IMR-90 (cell line): ENCODE results near the gene YPEL4. TPM values are rescaled to one million over a fixed set of nuclear protein-coding genes. Genes with fewer than 3 reads are reported as not detected.

Source experiments
- ATAC-seq: fragments of 200-7000 bp; cut with Tn5 transposase; 2 replicates; pipeline ENCODE4 v1.9.1; 2020; ENCODE audit warnings: low read depth, mild to moderate bottlenecking, moderate library complexity
- BruUV-seq: library from RNA; stranded (reverse); fragments of 400-500 nt; replicated peaks from 2 replicates; lab custom pipeline; 2021; lab: Mats Ljungman, UMichigan
- CTCF ChIA-PET: fragments of 300-600 bp; formaldehyde crosslinking; extraction: SDS; loops from one replicate; lab custom pipeline; 2021; ENCODE audit warnings: antibody characterized with exemption; lab: Yijun Ruan, JAX
- POLR2A ChIA-PET: fragments of 300-600 bp; sonication (Branson Sonifier 250); formaldehyde crosslinking; loops from one replicate; lab custom pipeline; 2022; ENCODE audit warnings: antibody characterized with exemption; ENCODE audit not compliant: unreplicated experiment; lab: Charles Lee
- DNase-seq: peaks from one replicate; pipeline ENCODE4 v3.0.0; 2013
- H2AFZ ChIP-seq: replicated peaks from 2 replicates; pipeline ENCODE3; 2013; ENCODE audit warnings: low read length, mild to moderate bottlenecking; ENCODE audit not compliant: poor library complexity
- H2AK5ac ChIP-seq: 2 replicates; pipeline ENCODE4 v1.6.1; 2013; ENCODE audit warnings: low read depth, low read length, inconsistent platforms
- H2AK9ac ChIP-seq: replicated peaks from 2 replicates; pipeline ENCODE3; 2013; ENCODE audit warnings: mild to moderate bottlenecking, low read depth, low read length, moderate library complexity; ENCODE audit not compliant: poor library complexity
- H2BK120ac ChIP-seq: 2 replicates; pipeline ENCODE4 v1.6.1; 2013; ENCODE audit warnings: low read depth, low read length, inconsistent platforms
- H2BK15ac ChIP-seq: 3 replicates; pipeline ENCODE4 v1.6.1; 2013; ENCODE audit warnings: low read depth, low read length, inconsistent platforms
- H2BK20ac ChIP-seq: 2 replicates; pipeline ENCODE4 v1.6.1; 2013; ENCODE audit warnings: low read depth, mild to moderate bottlenecking, inconsistent platforms, low read length, moderate library complexity
- H2BK5ac ChIP-seq: 2 replicates; pipeline ENCODE4 v1.6.1; 2013; ENCODE audit warnings: mild to moderate bottlenecking, low read depth, low read length, inconsistent platforms; ENCODE audit not compliant: poor library complexity, severe bottlenecking
- H3K14ac ChIP-seq: replicated peaks from 2 replicates; pipeline ENCODE4 v1.6.1; 2013; ENCODE audit warnings: low read depth, low read length, inconsistent platforms
- H3K18ac ChIP-seq: 2 replicates; pipeline ENCODE4 v1.6.1; 2013; ENCODE audit warnings: low read depth, low read length, control low read depth
- H3K23ac ChIP-seq: 2 replicates; pipeline ENCODE4 v1.6.1; 2013; ENCODE audit warnings: low read depth, low read length, inconsistent platforms
- H3K27ac ChIP-seq: 2 replicates; pipeline ENCODE4 v1.5.1; 2013; ENCODE audit warnings: mild to moderate bottlenecking, control low read depth, low read length; ENCODE audit not compliant: insufficient read depth
- H3K27me3 ChIP-seq: 2 replicates; pipeline ENCODE4 v1.6.1; 2013; ENCODE audit warnings: low read length; ENCODE audit not compliant: control insufficient read depth, insufficient read depth
- H3K36me3 ChIP-seq: 2 replicates; pipeline ENCODE4 v1.6.1; 2013; ENCODE audit warnings: low read length, mixed read lengths; ENCODE audit not compliant: control insufficient read depth, insufficient read depth
- H3K4ac ChIP-seq: 2 replicates; pipeline ENCODE4 v1.6.1; 2013; ENCODE audit warnings: low read depth, low read length, inconsistent platforms
- H3K4me1 ChIP-seq: 2 replicates; pipeline ENCODE4 v1.6.1; 2013; ENCODE audit warnings: low read length, mixed read lengths; ENCODE audit not compliant: control insufficient read depth, insufficient read depth
- H3K4me2 ChIP-seq: 2 replicates; pipeline ENCODE4 v1.6.1; 2013; ENCODE audit warnings: low read depth, mild to moderate bottlenecking, control low read depth, low read length, moderate library complexity
- H3K4me3 ChIP-seq: 2 replicates; pipeline ENCODE4 v1.5.1; 2013; ENCODE audit warnings: low read depth, mild to moderate bottlenecking, control low read depth, low read length, moderate library complexity; ENCODE audit not compliant: insufficient read depth
- H3K56ac ChIP-seq: 2 replicates; pipeline ENCODE4 v1.6.1; 2013; ENCODE audit warnings: low read length, inconsistent platforms; ENCODE audit not compliant: insufficient read depth; ENCODE audit errors: extremely low read depth
- H3K79me1 ChIP-seq, 2 experiments: 2 replicates each; pipeline ENCODE4 v1.6.1; 2013; ENCODE audit warnings: low read length in 2 of 2, inconsistent platforms in 1 of 2, low read depth in 1 of 2
- H3K9ac ChIP-seq: 2 replicates; pipeline ENCODE4 v1.6.1; 2013; ENCODE audit warnings: low read depth, low read length, control low read depth
- H3K9me1 ChIP-seq: 2 replicates; pipeline ENCODE4 v1.6.1; 2013; ENCODE audit warnings: low read length, inconsistent platforms; ENCODE audit not compliant: insufficient read depth
- H3K9me3 ChIP-seq: 2 replicates; pipeline ENCODE4 v1.6.1; 2013; ENCODE audit warnings: low read length; ENCODE audit not compliant: control insufficient read depth, insufficient read depth
- H4K20me1 ChIP-seq: 2 replicates; pipeline ENCODE4 v1.6.1; 2013; ENCODE audit warnings: low read length, inconsistent platforms; ENCODE audit not compliant: insufficient read depth
- H4K5ac ChIP-seq: 2 replicates; pipeline ENCODE4 v1.6.1; 2013; ENCODE audit warnings: mild to moderate bottlenecking, low read depth, low read length, control low read depth
- H4K8ac ChIP-seq, 2 experiments: 2 replicates each; pipeline ENCODE4 v1.6.1; 2013; ENCODE audit warnings: low read depth in 2 of 2, low read length in 2 of 2, control low read depth in 1 of 2, inconsistent platforms in 1 of 2
- H4K91ac ChIP-seq: 2 replicates; pipeline ENCODE4 v1.6.1; 2013; ENCODE audit warnings: low read depth, low read length, inconsistent platforms; ENCODE audit not compliant: insufficient read depth
- BHLHE40 ChIP-seq: fragments of 150-350 bp; IDR thresholded peaks from 2 replicates; pipeline ENCODE4 v1.6.1; 2016; ENCODE audit warnings: mild to moderate bottlenecking, low read depth, low read length
- CHD1 ChIP-seq: IDR thresholded peaks from 2 replicates; pipeline ENCODE4 v1.6.1; 2012; ENCODE audit warnings: low read depth, low read length, improper control_type of control experiment
- FOS ChIP-seq: fragments of 150-350 bp; IDR thresholded peaks from 2 replicates; pipeline ENCODE4 v1.6.1; 2016; ENCODE audit warnings: low read depth, low read length
- MAFK ChIP-seq: IDR thresholded peaks from 2 replicates; pipeline ENCODE4 v1.6.1; 2012; ENCODE audit warnings: low read depth, low read length, improper control_type of control experiment
- POLR2A ChIP-seq: IDR thresholded peaks from 2 replicates; pipeline ENCODE4 v1.6.1; 2012; ENCODE audit warnings: mild to moderate bottlenecking, low read depth, low read length
- RAD21 ChIP-seq: IDR thresholded peaks from 2 replicates; pipeline ENCODE4 v1.6.1; 2012; ENCODE audit warnings: low read length, improper control_type of control experiment
- RCOR1 ChIP-seq: IDR thresholded peaks from 2 replicates; pipeline ENCODE4 v1.6.1; 2012; ENCODE audit warnings: mild to moderate bottlenecking, low read length, improper control_type of control experiment; ENCODE audit not compliant: insufficient replicate concordance
- RFX5 ChIP-seq: IDR thresholded peaks from 2 replicates; pipeline ENCODE4 v1.8.0; 2012; ENCODE audit warnings: low read depth, mild to moderate bottlenecking, low read length, moderate library complexity
- dilution Hi-C: fragments of 300-500 bp; cut with HindIII; formaldehyde crosslinking; loops from one replicate; pipeline ENCODE4 v1.14.3; 2018; ENCODE audit warnings: low sequenced_read_pairs; ENCODE audit not compliant: unreplicated experiment
- in situ Hi-C: fragments of 300-500 bp; cut with MboI; formaldehyde crosslinking; loops from 3 replicates; pipeline ENCODE4 v1.14.3; 2019; ENCODE audit warnings: low sequenced_read_pairs, inconsistent platforms, mixed read lengths
- intact Hi-C: fragments of 100-400 bp; cut with micrococcal nuclease; formaldehyde crosslinking; loops from 2 replicates; pipeline ENCODE4 v1.10.0; 2022
- polyA plus RNA-seq, 3 experiments: library from polyadenylated mRNA; depleted of rRNA; stranded (reverse); fragments of >200 nt; gene quantifications; 2 replicates each; pipeline ENCODE4 v1.2.3, GENCODE V29; 2012; ENCODE audit warnings: low replicate concordance in 1 of 3
- total RNA-seq: library from RNA; depleted of rRNA; stranded (reverse); fragments of >200 nt; gene quantifications from 2 replicates; pipeline ENCODE4 v1.2.3, GENCODE V29; 2012
- TF ChIP-seq, protein P1 (sequence below): conservative IDR thresholded peaks from 2 replicates; pipeline ENCODE4 v1.5.1; 2012; ENCODE audit warnings: mild to moderate bottlenecking, low read depth, low read length, improper control_type of control experiment
- TF ChIP-seq, protein P2 (sequence below): fragments of 150-350 bp; IDR thresholded peaks from 2 replicates; pipeline ENCODE4 v1.6.1; 2016; ENCODE audit warnings: low read depth, mild to moderate bottlenecking, low read length, moderate library complexity, borderline replicate concordance
- TF ChIP-seq, protein P3 (sequence below): fragments of 150-350 bp; IDR thresholded peaks from 2 replicates; pipeline ENCODE4 v1.6.1; 2017; ENCODE audit warnings: mild to moderate bottlenecking, antibody characterized with exemption, low read length, low read depth

The YPEL4 gene
- total and polyA plus RNA-seq, 2 of the 4 experiments (the other 2 are of a cell fraction) = 0.18 to 0.79 TPM

DNA sequence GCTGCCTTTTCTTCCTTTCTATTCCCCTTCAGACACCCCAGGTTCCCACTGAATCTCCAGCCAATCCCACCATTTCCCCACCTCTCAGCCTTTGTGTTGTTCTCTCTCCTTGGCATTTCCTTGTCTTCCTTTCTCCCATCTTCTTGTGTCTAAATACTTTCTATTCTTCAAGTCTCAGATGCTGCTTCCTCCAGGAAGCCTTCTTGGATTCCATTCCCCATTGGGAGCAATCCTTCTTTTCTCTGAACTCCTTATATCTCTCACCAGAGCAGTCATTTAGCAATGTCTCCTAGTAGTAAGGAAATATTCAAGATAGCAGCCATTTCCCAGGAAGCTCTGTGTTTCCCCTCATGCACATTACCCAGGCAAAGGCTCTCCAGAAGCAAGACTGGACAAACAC is 15.4 kb downstream of the YPEL4 start:
- no peak overlapping the region for H3K9ac ChIP-seq
- no peak overlapping the region for H2BK120ac ChIP-seq
- H3K4me3 ChIP-seq = no peak overlapping the region
- H3K79me1 ChIP-seq = peaks cover 3 to 14% of the 10 kb centered on the region in 2 experiments; a peak in 3 of 4 replicates
- H4K91ac ChIP-seq = no peak overlapping the region
- no peak overlapping the region for H3K27ac ChIP-seq
- 0 out of 2 replicates have a peak, but pooled peaks cover 4% of the 10 kb centered on the region for H4K20me1 ChIP-seq
- no peak overlapping the region for H2BK5ac ChIP-seq
- in situ Hi-C loops = no loop called here
- H2AFZ ChIP-seq = no peak overlapping the region
- intact Hi-C loops = no loop called here
- no peak overlapping the region for H3K4ac ChIP-seq
- no peak overlapping the region for H2BK20ac ChIP-seq
- H3K14ac ChIP-seq = no peak overlapping the region
- H3K9me1 ChIP-seq = peaks cover 6% of the 10 kb centered on the region
- no peaks in the 10 kb centered on the region for H3K9me3 ChIP-seq
- dilution Hi-C loops = no loop called here
- TF ChIP-seq, protein P1, sequence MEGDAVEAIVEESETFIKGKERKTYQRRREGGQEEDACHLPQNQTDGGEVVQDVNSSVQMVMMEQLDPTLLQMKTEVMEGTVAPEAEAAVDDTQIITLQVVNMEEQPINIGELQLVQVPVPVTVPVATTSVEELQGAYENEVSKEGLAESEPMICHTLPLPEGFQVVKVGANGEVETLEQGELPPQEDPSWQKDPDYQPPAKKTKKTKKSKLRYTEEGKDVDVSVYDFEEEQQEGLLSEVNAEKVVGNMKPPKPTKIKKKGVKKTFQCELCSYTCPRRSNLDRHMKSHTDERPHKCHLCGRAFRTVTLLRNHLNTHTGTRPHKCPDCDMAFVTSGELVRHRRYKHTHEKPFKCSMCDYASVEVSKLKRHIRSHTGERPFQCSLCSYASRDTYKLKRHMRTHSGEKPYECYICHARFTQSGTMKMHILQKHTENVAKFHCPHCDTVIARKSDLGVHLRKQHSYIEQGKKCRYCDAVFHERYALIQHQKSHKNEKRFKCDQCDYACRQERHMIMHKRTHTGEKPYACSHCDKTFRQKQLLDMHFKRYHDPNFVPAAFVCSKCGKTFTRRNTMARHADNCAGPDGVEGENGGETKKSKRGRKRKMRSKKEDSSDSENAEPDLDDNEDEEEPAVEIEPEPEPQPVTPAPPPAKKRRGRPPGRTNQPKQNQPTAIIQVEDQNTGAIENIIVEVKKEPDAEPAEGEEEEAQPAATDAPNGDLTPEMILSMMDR = no peak
- TF ChIP-seq, protein P2, sequence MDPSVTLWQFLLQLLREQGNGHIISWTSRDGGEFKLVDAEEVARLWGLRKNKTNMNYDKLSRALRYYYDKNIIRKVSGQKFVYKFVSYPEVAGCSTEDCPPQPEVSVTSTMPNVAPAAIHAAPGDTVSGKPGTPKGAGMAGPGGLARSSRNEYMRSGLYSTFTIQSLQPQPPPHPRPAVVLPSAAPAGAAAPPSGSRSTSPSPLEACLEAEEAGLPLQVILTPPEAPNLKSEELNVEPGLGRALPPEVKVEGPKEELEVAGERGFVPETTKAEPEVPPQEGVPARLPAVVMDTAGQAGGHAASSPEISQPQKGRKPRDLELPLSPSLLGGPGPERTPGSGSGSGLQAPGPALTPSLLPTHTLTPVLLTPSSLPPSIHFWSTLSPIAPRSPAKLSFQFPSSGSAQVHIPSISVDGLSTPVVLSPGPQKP = no peak
- TF ChIP-seq CHD1 (no peak), RCOR1 (no peak), RFX5 (no peak), FOS (no peak), RAD21 (no peak), MAFK (no peak), POLR2A (no peak), BHLHE40 (no peak)
- TF ChIP-seq, protein P3, sequence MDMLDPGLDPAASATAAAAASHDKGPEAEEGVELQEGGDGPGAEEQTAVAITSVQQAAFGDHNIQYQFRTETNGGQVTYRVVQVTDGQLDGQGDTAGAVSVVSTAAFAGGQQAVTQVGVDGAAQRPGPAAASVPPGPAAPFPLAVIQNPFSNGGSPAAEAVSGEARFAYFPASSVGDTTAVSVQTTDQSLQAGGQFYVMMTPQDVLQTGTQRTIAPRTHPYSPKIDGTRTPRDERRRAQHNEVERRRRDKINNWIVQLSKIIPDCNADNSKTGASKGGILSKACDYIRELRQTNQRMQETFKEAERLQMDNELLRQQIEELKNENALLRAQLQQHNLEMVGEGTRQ = no peak
- H3K4me2 ChIP-seq = no peak overlapping the region
- no TSS peak for BruUV-seq
- peaks cover 3% of the 10 kb centered on the region for H3K4me1 ChIP-seq
- H3K27me3 ChIP-seq = peaks cover 30% of the 10 kb centered on the region
- H3K23ac ChIP-seq = no peak overlapping the region
- ChIA-PET POLR2A (no interaction called here), CTCF (interaction anchor here (0.9 to 1.1 kb wide), 2 partner anchors 9 to 66 kb away, joined by 3 to 4 read pairs; no protein-coding TSS in a partner anchor)
- H3K18ac ChIP-seq = no peak overlapping the region
- no peak overlapping the region for H3K56ac ChIP-seq
- no peak for DNase-seq
- H4K5ac ChIP-seq = no peak overlapping the region
- H2AK9ac ChIP-seq = no peak overlapping the region
- H2BK15ac ChIP-seq = no peak overlapping the region
- no peak for ATAC-seq
- H2AK5ac ChIP-seq = no peak overlapping the region
- no peaks in the 10 kb centered on the region for H3K36me3 ChIP-seq
- no peak overlapping the region for H4K8ac ChIP-seq
